Activated T-cell treated with anti-CD3 and anti-CD28 coated beads, Interleukin-2, amount 50 U/mL, for 1 hour (primary cell): ENCODE data around the gene CCL5.

Experiments used
- DNase-seq: peaks from one replicate; pipeline ENCODE4 v3.0.0-alpha.2; 2020

The CCL5 gene

DNA sequence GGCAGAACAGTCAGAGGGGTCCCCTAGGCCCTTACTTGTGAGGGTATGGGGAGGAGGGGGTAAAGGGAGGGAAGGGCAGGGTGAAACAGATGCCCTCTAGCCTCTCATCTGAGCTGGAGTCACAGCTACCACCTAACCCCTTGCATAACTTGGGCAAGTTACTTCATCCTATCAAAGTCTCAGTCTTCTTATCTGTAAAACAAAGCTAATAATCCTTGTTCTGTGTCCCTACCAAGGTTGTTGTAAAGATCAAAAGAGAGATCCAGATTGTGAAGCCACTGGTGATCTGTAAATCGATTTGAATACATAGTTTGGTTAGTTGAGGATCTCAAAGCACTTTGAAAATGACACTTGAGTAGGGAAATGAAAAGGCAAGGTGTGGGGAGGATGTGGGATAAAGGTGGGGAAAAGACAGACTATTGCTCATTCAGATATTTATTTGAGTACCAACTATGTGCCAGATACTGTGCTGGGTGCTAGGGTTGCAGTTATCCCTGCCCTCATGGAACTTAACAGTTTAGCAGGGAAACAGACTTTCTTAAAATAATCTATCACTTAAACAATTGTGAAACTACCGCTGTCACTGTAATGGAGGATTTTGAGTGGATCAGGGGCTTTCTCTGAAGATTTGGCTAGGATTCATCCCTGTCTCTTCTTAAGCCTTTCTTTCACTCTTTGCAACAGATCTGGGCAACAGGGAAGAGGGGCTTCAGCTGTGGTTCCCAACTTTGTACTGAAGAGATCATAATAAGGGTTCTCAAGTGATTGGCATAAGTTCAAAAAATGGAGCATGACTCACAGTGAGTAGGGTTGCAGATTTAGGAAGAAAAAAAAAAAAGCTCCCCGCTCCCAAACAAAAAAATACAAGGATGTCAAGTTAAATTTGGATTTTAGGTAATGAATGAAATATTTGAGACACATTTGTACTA lies 14.5 kb downstream of the CCL5 start:
- DNase-seq, result no peak

DNA sequence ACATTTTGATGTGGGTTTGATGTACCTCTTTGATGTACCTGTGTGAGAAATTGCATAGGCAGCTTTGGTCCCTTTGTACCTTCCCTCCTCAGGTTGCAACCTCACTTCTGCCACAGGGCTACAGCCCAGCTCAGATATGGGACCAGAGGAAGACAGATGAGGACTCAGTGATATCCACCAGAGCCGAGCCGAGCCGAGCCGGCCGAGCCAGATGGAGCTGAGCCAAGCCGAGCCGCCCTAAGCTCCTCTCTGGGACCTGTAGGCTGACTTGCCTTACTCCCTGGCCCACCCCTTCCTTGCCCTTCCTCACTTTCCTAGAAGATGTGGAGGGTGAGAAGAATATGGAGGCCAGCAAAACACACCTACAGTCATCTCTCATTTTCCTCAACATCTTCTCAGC lies 15.3 kb downstream of the CCL5 start:
- DNase-seq, result no peak

DNA sequence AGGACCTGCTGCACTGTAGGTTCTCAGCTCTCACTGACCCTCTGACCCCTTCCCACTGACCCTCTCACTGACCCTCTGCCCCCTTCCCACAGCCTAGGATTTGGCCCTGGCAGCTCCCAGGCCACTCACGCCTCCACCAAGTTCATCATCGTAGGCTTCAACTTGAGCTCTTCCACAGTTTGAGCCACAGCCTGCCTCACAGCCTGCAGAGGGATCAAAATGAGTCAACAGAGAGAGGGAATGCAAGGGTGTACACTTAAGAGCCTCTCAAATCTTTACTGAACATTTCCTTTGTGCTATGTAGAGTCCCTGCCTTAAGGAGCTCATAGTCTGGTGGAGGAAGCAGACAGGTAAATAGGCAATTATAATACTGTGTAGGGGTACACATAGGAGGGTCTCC lies 23.6 kb downstream of the CCL5 start:
- no peak for DNase-seq

DNA sequence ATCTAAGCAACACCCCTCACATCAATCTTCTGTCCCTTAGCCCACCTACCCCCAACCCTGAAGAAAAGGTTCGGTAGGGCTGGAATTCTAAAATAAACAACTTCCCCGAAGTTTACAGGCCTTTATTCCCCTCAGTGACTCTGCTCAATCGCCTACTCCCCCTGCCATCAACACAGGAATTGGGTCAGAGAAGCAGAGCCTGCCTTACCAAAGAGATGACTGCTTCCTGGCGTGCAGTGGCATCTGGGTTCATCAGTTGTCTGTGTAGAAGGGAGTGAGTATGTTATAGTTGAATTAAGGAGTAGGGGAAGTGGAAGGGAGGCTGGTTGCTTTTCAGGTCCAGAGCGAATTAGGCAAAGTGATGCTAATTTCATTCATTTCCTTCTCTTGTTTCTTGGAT lies 24.2 kb downstream of the CCL5 start:
- DNase-seq, result no peak

DNA sequence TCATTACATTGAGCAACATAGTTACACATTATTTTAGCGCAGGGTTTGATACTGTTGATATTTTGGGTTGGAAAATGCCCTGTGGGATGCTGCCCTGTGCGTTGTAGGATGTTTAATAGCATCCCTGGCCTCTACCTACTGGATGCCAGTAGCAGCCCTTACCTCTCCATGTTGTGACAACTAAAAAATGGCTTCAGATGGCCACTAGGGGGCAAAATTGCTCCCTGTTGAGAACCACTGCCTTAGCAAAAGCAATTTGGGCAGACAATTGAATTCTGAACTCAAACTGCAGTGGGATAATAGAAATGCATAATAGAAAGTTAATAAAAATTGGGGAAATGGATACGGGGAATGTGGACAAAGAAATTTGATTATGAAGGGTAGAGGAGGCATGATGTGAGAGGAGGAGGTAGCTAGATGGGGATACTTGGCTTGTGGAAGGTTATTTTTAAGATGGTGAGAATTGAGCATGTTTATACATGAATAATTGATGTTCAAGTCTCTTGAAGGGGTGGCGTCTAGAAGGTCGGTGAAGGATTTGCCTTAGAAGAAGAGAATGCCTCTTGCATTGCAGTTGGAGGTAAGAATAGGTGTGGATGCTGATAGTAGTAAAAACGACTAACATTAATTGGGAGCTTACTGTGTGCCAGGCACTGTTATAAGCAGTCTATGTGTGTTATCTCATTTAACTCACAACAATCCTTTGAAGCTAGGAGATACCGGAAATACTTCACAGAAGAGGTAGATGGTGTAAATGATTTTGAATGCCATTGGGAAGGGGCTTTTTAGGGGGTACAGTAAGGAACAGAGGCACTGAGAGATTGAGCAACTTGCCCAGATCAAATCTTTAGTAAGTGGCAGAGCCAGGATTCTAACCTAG lies 30.5 kb downstream of the CCL5 start:
- no peak for DNase-seq

DNA sequence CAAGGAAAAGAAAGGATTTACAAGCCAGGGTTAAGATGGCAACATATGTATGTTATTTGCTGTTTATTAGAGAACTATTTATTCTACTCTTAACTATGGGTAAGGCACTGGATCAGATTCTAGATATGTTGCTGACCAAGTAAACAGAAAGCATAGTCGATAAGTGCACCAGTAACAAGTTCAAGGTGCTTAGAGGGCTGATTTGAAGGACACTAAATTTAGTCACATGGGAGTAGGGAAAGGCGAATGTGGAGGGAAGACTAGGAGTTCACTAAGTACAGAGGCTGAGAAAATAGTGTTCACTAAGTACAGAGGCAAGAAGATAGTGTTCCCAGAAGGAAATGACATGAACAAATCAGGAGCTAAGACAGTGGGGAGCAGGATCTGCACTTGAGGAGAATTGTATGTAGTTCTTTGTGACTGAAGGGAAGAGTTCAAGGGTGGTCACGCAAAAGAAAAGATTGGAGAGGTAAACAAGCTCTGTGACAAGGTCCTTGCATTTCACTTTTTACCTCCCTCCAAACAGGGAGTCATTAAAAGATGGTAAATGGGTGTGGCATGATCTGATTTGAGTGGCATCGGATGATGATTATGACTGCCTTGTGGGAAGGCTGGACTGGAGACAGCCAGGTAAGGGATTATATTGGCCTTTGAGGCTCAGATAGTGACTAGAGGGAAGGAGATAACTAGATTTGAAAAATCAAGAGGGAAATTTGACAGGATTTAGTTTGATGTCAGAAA lies 32.4 kb downstream of the CCL5 start:
- no peak for DNase-seq

DNA sequence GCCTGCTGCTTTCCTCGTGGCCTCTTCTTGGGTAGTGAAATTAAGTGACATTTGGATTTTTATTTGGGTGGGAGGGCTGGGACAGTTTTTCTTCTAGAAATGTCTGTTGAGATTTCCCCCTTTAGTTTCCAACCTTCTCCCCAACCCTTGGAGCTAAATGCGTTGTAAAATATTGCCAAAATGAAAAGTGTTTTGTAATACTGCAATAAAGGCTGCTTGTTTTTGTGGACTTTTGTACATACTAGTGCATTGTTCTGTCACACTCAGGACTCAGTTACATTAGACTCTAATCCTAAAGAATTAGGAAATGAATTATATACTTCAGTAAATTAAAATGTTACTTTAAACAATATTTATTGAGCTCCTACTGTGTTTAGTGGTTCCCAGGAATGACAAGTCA lies 33.2 kb downstream of the CCL5 start:
- no peak for DNase-seq

DNA sequence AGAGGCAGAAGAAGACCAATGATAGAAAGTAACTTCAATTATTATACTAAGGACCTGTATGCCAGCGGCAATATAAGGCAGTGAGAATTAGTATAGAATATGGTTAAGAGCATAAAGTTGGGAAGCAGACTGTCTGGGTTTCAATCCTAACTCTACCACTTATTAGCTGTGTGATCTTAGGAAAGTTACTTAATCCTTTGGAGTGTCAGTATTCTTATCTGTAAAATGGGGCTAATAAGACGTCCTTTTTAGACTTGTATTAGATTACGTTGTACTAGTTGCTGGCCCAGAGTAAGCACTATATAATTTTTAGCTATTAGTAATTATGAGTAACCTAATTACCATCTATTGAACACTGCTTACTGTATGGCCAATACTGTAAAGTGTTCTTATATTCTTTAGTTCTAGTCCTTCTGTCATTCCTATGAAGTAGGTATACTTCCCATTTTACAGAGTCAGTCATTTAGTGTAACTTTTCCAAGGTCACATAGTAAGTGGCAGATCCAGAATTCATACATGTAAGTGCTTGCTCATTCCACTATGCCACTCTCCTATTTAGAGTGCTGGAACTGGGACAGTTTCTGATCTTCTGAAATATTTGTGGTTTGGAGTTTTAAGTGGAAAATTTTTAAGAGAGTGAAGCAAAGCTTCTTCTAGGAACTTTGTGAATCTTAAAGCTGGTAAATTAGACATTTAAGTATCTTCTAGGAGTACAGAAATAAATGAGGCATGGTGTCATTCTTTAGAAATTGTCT lies 33.9 kb downstream of the CCL5 start:
- no peak for DNase-seq

DNA sequence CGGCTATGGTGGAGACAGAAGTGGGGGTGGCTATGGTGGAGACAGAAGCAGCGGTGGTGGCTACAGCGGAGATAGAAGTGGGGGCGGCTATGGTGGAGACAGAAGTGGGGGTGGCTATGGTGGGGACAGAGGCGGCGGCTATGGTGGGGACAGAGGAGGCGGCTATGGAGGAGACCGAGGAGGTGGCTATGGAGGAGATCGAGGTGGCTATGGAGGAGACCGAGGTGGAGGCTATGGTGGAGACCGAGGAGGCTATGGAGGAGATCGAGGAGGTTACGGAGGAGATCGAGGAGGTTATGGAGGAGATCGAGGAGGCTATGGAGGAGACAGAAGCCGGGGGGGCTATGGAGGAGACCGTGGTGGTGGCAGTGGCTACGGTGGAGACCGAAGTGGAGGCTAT lies 35.6 kb downstream of the CCL5 start:
- no peak for DNase-seq

DNA sequence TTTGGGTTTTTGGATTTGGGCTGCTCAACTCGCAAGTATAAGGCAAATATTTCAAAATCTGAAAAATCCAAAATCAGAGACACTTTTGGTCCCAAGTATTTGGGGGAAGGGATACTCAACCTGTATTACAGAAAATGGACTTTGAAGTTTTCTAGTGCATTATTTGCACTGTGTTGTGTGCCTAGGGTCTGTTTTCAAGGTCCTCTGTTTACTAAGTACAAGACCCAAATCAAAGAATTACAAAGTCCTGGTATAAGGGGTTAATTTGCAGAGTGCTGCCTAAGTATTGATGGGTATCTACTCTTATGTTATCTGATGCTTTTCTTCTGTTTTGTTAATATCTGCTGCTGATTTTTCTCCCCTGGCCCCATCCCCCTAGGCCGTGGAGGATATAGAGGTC lies 36.5 kb downstream of the CCL5 start:
- no peak for DNase-seq

DNA sequence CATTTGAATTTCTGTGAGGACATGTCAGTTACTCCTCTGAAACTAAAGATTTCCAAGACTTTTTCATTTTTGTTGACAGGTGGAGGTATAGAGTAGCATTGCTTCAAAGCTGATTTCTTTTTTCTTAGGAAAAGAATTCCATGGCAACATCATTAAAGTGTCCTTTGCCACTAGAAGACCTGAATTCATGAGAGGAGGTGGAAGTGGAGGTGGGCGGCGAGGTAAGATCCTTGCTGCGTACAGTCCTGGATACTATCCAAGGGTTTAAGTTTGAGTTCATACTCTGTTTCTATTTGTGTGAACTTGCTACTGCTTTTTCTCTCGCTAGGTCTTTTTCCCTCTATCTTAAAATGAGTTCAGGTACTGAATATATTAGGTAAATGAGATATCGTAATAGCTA lies 37.9 kb downstream of the CCL5 start:
- DNase-seq, result no peak

DNA sequence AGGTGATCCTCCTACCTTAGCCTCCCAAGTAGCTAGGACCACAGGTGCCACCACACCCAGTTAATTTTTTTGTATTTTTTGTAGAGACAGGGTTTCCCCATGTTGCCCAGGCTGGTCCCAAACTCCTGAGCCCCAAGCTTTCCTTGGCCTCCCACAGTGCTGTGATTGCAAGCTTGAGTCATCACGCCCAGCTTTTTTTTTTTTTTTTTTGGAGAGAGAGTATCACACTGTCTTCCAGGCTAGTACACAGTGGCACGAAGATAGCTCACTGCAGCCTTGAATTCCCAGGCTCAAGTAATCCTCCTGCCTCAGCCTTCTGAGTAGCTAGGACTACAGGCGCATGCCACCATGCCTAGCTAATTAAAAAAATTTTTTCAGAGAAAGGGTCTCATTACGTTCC lies 38.7 kb downstream of the CCL5 start:
- DNase-seq, result no peak

DNA sequence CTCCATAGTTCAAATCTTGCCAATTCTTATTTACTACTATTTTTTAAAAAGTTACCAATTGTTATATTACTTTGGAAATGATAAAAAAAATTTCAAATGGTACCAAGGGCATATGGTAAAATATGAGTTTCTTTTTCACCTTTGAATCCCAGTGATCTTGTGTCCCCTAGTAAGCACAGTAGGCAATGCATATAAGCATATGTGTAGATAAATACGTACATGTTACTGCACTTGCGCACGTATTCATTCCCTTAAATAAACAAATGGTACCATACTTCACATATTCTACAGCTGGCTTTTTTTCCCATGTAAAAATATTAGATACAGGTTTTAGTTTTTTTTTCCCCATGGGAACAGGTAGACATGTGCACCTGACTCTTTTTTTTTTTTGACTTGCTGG lies 39.1 kb downstream of the CCL5 start:
- no peak for DNase-seq

DNA sequence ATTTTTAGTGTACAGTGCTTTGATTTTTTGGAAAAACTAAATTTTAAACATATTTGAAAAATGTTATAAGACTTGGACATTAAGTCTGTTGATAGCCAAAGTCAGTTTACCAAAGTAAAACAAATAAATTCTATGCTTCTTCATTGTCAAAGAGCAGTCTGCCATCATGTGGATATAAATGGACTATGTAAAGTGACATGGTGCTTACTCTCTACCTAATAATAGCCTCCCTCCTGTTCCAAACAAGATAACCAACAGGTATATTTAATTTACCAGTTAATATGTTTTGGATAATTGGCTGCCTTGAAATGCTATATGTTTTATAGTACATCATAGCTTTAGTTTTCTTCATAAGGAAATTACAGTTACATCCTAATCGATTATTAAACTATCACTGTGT lies 55.0 kb downstream of the CCL5 start:
- DNase-seq, result no peak
